T-cell (primary cell): Measurements from ENCODE around the gene LBHD1. TPM values are rescaled to one million over a fixed set of nuclear protein-coding genes. Genes with fewer than 3 reads are reported as not detected.

Experiments
- ATAC-seq, 4 experiments: fragments of 200-7000 bp in 3 of 4; fragments of 150-1000 bp in 1 of 4; cut with Tn5 transposase; replicated peaks in 1 of 4; 1 replicate in 3 of 4; 2 replicates in 1 of 4; pipeline ENCODE4 v1.10.0; 2021; ENCODE audit warnings: moderate library complexity in 3 of 4, mild to moderate bottlenecking in 2 of 4, moderate number of reproducible peaks in 1 of 4
- CTCF ChIA-PET, 2 donors: fragments of 300-600 bp; sonication (Branson Sonifier 250); formaldehyde crosslinking; loops; one replicate each; lab custom pipeline; 2022; ENCODE audit warnings: antibody characterized with exemption in 2 of 2; lab: Charles Lee
- POLR2A ChIA-PET, 2 donors: fragments of 300-600 bp; sonication (Branson Sonifier 250); formaldehyde crosslinking; loops; one replicate each; lab custom pipeline; 2022; ENCODE audit warnings: antibody characterized with exemption in 2 of 2; lab: Charles Lee
- DNase-seq, 35 experiments: peaks; one replicate each; pipeline versions ENCODE4 v3.0.0 to v3.0.0-alpha.2; 2013 to 2023
- H3K27ac ChIP-seq: one replicate; pipeline ENCODE4 v1.5.1; 2013; ENCODE audit warnings: low read length
- H3K27me3 ChIP-seq, 2 experiments: replicated peaks in 1 of 2; 1 replicate in 1 of 2; 2 replicates in 1 of 2; pipeline versions ENCODE4 v1.6.1 to v1.7.0; 2013; ENCODE audit warnings: low read length in 1 of 2, mixed read lengths in 1 of 2; ENCODE audit not compliant: control insufficient read depth in 2 of 2, insufficient read depth in 2 of 2; ENCODE audit errors: extremely low read depth in 1 of 2
- H3K36me3 ChIP-seq, 2 donors: 1 replicate in 1 of 2; 2 replicates in 1 of 2; pipeline versions ENCODE4 v1.6.1 to v1.7.0; 2013; ENCODE audit warnings: low read length in 1 of 2; ENCODE audit not compliant: control insufficient read depth in 2 of 2, insufficient read depth in 1 of 2; ENCODE audit errors: extremely low read depth in 1 of 2
- H3K4me1 ChIP-seq, 2 experiments: 1 replicate in 1 of 2; 2 replicates in 1 of 2; pipeline versions ENCODE4 v1.6.1 to v1.7.0; 2013; ENCODE audit warnings: low read length in 2 of 2, mixed read lengths in 1 of 2; ENCODE audit not compliant: insufficient read depth in 2 of 2, control insufficient read depth in 1 of 2; ENCODE audit errors: extremely low read depth in 1 of 2
- H3K4me3 ChIP-seq, 2 donors: 1 replicate in 1 of 2; 2 replicates in 1 of 2; pipeline versions ENCODE4 v1.5.1 to v1.7.0; 2013; ENCODE audit warnings: mild to moderate bottlenecking in 2 of 2, low read length in 1 of 2, moderate library complexity in 1 of 2; ENCODE audit not compliant: control insufficient read depth in 1 of 2; ENCODE audit errors: extremely low read depth in 1 of 2
- H3K9me3 ChIP-seq: 2 replicates; pipeline ENCODE4 v1.7.0; 2013
- H3K27ac Mint-ChIP-seq, 2 donors: one replicate each; pipeline ENCODE4 v1.8.0; 2020 to 2021; ENCODE audit warnings: mild to moderate bottlenecking in 2 of 2, mixed read lengths in 2 of 2
- H3K27me3 Mint-ChIP-seq, 2 donors: one replicate each; pipeline ENCODE4 v1.8.0; 2021 to 2022; ENCODE audit warnings: mixed read lengths in 2 of 2
- H3K36me3 Mint-ChIP-seq: one replicate; pipeline ENCODE4 v1.8.0; 2021; ENCODE audit warnings: mixed read lengths
- H3K4me1 Mint-ChIP-seq, 3 donors: one replicate each; pipeline ENCODE4 v1.8.0; 2020 to 2022; ENCODE audit warnings: mixed read lengths in 3 of 3, mild to moderate bottlenecking in 1 of 3
- H3K4me3 Mint-ChIP-seq, 3 donors: one replicate each; pipeline ENCODE4 v1.8.0; 2020 to 2022; ENCODE audit warnings: mild to moderate bottlenecking in 3 of 3, mixed read lengths in 3 of 3, moderate library complexity in 3 of 3
- H3K9me3 Mint-ChIP-seq, 3 donors: one replicate each; pipeline ENCODE4 v1.8.0; 2020 to 2022; ENCODE audit warnings: mixed read lengths in 3 of 3
- WGBS: methylation state at CpG from one replicate; pipeline ENCODE4 v1.1.5; 2013; ENCODE audit warnings: missing lambda C conversion rate; ENCODE audit not compliant: insufficient coverage; 5-methylcytosine and 5-hydroxymethylcytosine counted together
- total RNA-seq, 35 experiments: library from RNA in 6 of 35; stranded (reverse) in 6 of 35; fragments of 120-200 nt in 1 of 35; gene quantifications; one replicate each; pipeline versions ENCODE4 v1.2.1 to v1.2.4 and lab custom pipeline; 2013 to 2026

Gene LBHD1
- total RNA-seq, 5 donors from 2014 or later (not counting 1 experiment from before 2014, with no cell fraction given): 15.5 to 24.7 (median 20.7) TPM

- no peaks in the 10 kb centered on the region for H3K9me3 Mint-ChIP-seq
- ChIA-PET POLR2A (interaction anchor here (0.6 to 3.7 kb wide), 8 partner anchors 10 to 175 kb away, joined by 3 to 28 read pairs (median 6); partner anchors contain the start of genes INTS5 (in 2 of the 2) and TUT1 (in 1 of the 2)), CTCF (interaction anchor here (0.7 to 1.9 kb wide), 4 partner anchors 8 to 1638 kb away, joined by 3 to 8 read pairs (median 7); partner anchors contain the start of genes MTA2 (in 1 of the 2) and TUT1 (in 1 of the 2))
- H3K27ac ChIP-seq: peak overlapping the region; percentile 73
- peak overlapping the region; percentile 93 to 95 (median 95) for H3K4me3 Mint-ChIP-seq
- no peaks in the 10 kb centered on the region for H3K9me3 ChIP-seq
- H3K27ac Mint-ChIP-seq: peak overlapping the region; percentile 75 to 94
- peak overlapping the region; percentile 97 to 99 for H3K4me3 ChIP-seq
- peaks cover 16% of the 10 kb centered on the region for H3K36me3 Mint-ChIP-seq
- WGBS: 56% methylated on average over 12 of the region's 16 CpGs
- H3K4me1 Mint-ChIP-seq: peaks cover 46 to 56% (median 52%) of the 10 kb centered on the region in 3 donors
- peaks cover 19 to 52% of the 10 kb centered on the region in 2 experiments for H3K4me1 ChIP-seq
- peaks cover 0 to 3% of the 10 kb centered on the region in 2 experiments for H3K27me3 ChIP-seq
- no peak for DNase-seq
- H3K27me3 Mint-ChIP-seq: no peaks in the 10 kb centered on the region
- peaks cover 0 to 25% of the 10 kb centered on the region in 2 donors for H3K36me3 ChIP-seq
- ATAC-seq: no peak
Measured at GRCh38 chr11:62666259-62666926, 5.7 kb downstream of the LBHD1 start.

DNA sequence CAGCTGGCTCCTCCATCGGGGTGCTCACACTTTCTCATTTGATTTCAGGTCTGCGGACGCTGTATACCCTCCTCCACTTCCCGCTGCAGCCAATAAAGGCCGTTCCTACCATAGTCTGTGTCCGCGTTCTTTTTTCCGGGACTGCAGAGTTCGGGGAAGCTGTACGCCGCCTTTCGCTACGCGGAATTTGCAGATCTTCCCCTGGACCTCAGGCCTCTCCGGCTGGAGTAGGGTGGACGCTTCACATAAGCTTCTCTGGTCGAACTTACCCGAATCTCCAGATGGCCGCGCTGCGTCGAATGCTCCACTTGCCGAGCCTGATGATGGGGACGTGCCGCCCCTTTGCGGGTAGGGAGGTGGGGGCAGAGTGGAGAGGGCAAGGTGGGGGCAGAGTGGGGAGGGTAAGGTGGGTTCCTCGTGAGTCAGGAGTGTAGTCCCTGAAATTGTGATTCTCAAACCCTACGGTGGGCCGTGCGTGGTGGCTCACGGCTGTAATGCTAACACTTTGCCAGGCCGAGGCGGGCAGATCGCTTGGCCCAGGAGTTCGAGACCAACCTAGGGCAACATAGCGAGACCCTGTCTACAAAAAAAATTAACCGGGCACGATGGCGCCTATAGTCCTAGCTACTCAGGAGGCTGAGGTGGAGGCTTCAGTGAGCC is 6.3 kb downstream of the LBHD1 start:
- peaks cover 39 to 49% (median 45%) of the 10 kb centered on the region in 3 donors for H3K4me1 Mint-ChIP-seq
- CTCF ChIA-PET: interaction anchor here (0.7 to 1.9 kb wide), 22 partner anchors 9 to 1638 kb away, joined by 3 to 26 read pairs (median 7); partner anchors contain the start of genes TUT1 (in 2 of the 2), B3GAT3 (in 1 of the 2), EEF1G (in 1 of the 2) and EML3 (in 1 of the 2)

GRCh38 chr11:62665075-62665598 is 6.9 kb downstream of the LBHD1 start, which contains the start of the genes C11orf98 and CSKMT:
Gene C11orf98, minus strand, starts transcription at chr11:62665210. Its CDS starts 41 bp downstream, at chr11:62665169.
Gene CSKMT, plus strand, starts transcription at chr11:62665312. Its CDS starts 568 bp downstream, at chr11:62665880.
- ChIA-PET POLR2A (interaction anchor here (0.5 to 3.7 kb wide), 45 partner anchors 8 to 1653 kb away, joined by 3 to 34 read pairs (median 5); partner anchors contain the start of genes HNRNPUL2 (in 2 of the 2), INTS5 (in 2 of the 2), MTA2 (in 2 of the 2) and TUT1 (in 2 of the 2)), CTCF (interaction anchor here (0.7 to 1.9 kb wide), 21 partner anchors 9 to 240 kb away, joined by 3 to 26 read pairs (median 7); partner anchors contain the start of genes TUT1 (in 2 of the 2), B3GAT3 (in 1 of the 2), EEF1G (in 1 of the 2) and EML3 (in 1 of the 2))
- Histone ChIP-seq H3K4me3 (peak within 1 kb of the TSS; percentile 97 to 99), H3K9me3 (no peaks in the 10 kb centered on the region), H3K27me3 (peaks cover 0 to 3% of the 10 kb centered on the region in 2 experiments), H3K27ac (peak within 1 kb of the TSS; percentile 73), H3K4me1 (peaks cover 18 to 43% of the 10 kb centered on the region in 2 experiments), H3K36me3 (peaks cover 0 to 25% of the 10 kb centered on the region in 2 donors)
- Mint-ChIP-seq H3K4me3 (peak within 1 kb of the TSS; percentile 93 to 95 (median 95)), H3K27ac (peak within 1 kb of the TSS; percentile 93 to 94), H3K9me3 (no peaks in the 10 kb centered on the region), H3K36me3 (peaks cover 16% of the 10 kb centered on the region), H3K4me1 (peaks cover 33 to 44% (median 40%) of the 10 kb centered on the region in 3 donors), H3K27me3 (no peaks in the 10 kb centered on the region)
- WGBS: under 1% methylated on average over 43 of the region's 47 CpGs
- peak; percentile 86 to 97 (median 93) for DNase-seq
- peak; percentile 90 to 94 (median 92) for ATAC-seq

More for the DNA sequence above, 6.3 kb downstream of the LBHD1 start:
- Mint-ChIP-seq H3K27ac (peak overlapping the region; percentile 93 to 94), H3K4me3 (peak overlapping the region; percentile 93 to 95 (median 95)), H3K36me3 (peaks cover 16% of the 10 kb centered on the region), H3K27me3 (no peaks in the 10 kb centered on the region), H3K9me3 (no peaks in the 10 kb centered on the region)
- Histone ChIP-seq H3K36me3 (peaks cover 0 to 25% of the 10 kb centered on the region in 2 donors), H3K9me3 (no peaks in the 10 kb centered on the region), H3K4me3 (peak overlapping the region; percentile 97 to 99), H3K27ac (peak overlapping the region; percentile 73), H3K27me3 (peaks cover 0 to 3% of the 10 kb centered on the region in 2 experiments), H3K4me1 (peaks cover 18 to 47% of the 10 kb centered on the region in 2 experiments)
- 3% methylated on average over 37 of the region's 39 CpGs for WGBS
- POLR2A ChIA-PET: interaction anchor here (0.6 to 3.7 kb wide), 39 partner anchors 8 to 204 kb away, joined by 3 to 34 read pairs (median 6); partner anchors contain the start of genes INTS5 (in 2 of the 2), MTA2 (in 2 of the 2), B3GAT3 (in 1 of the 2) and EEF1G (in 1 of the 2)
- DNase-seq (peak in 32 of 35 experiments; percentile 11 to 69 (median 48)), ATAC-seq (peak; percentile 28 to 38 (median 34))

DNA sequence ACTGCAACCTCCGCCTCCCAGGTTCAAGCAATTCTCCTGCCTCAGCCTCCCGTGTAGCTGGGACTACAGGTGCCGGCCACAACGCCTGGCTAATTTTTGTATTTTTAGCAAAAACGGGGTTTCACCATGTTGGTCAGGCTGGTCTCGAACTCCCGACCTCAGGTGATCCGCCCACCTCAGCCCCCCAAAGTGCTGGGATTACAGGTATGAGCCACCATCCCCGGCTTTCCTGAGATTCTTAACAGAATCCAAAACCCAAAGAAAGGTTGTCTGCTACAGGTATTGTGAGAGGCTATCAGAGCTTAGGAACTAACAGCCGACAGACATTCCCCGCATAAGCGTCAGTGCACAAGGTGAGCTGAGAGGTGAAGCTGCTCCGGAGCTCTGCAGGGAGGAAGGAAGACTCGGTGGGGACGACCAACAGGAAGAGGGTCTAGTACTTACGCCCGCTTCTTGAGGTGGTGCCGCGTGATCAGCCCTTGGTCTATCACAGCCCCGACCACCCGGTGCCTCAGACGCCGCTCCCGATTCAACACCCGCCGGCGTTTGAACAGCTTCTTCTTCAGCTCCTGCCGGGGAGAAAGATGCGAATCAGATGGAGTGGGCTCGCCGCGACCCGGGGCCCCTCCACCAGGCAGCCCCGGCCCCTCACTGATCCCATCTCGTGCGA is 7.5 kb downstream of the LBHD1 start:
- peak overlapping the region; percentile 97 to 99 for H3K4me3 ChIP-seq
- peak in 29 of 35 experiments; percentile 33 to 72 (median 54) for DNase-seq
- CTCF ChIA-PET: interaction anchor here (0.6 to 1.9 kb wide), 22 partner anchors 10 to 240 kb away, joined by 3 to 26 read pairs (median 6); partner anchors contain the start of genes TUT1 (in 2 of the 2), B3GAT3 (in 1 of the 2), EEF1G (in 1 of the 2) and EML3 (in 1 of the 2)
- Mint-ChIP-seq H3K4me3 (peak overlapping the region; percentile 93 to 95 (median 95)), H3K36me3 (peaks cover 16% of the 10 kb centered on the region), H3K27ac (peak overlapping the region; percentile 93 to 94), H3K9me3 (no peaks in the 10 kb centered on the region), H3K4me1 (peaks cover 31 to 40% (median 35%) of the 10 kb centered on the region in 3 donors), H3K27me3 (no peaks in the 10 kb centered on the region)
- peak overlapping the region; percentile 73 for H3K27ac ChIP-seq
- H3K36me3 ChIP-seq: peaks cover 0 to 24% of the 10 kb centered on the region in 2 donors
- peaks cover 0 to 3% of the 10 kb centered on the region in 2 experiments for H3K27me3 ChIP-seq
- ATAC-seq: peak; percentile 58 to 68 (median 66)
- H3K9me3 ChIP-seq: no peaks in the 10 kb centered on the region
- 2% methylated on average over 33 of the region's 36 CpGs for WGBS
- POLR2A ChIA-PET: interaction anchor here (0.5 to 3.7 kb wide), 39 partner anchors 9 to 1653 kb away, joined by 3 to 34 read pairs (median 6); partner anchors contain the start of genes HNRNPUL2 (in 2 of the 2), INTS5 (in 2 of the 2), MTA2 (in 2 of the 2) and TUT1 (in 2 of the 2)
- H3K4me1 ChIP-seq: peaks cover 18 to 39% of the 10 kb centered on the region in 2 experiments

- 100% methylated on average over 2 of the region's 5 CpGs for WGBS
- Histone ChIP-seq H3K27ac (no peak overlapping the region), H3K36me3 (peaks cover 0 to 4% of the 10 kb centered on the region in 2 donors), H3K27me3 (no peaks in the 10 kb centered on the region), H3K4me3 (no peak overlapping the region), H3K4me1 (peaks cover 2 to 22% of the 10 kb centered on the region in 2 experiments), H3K9me3 (no peaks in the 10 kb centered on the region)
- ATAC-seq (no peak), DNase-seq (no peak)
- Mint-ChIP-seq H3K36me3 (no peaks in the 10 kb centered on the region), H3K27ac (no peak overlapping the region), H3K4me3 (no peak overlapping the region), H3K4me1 (peaks cover 10 to 17% (median 15%) of the 10 kb centered on the region in 3 donors), H3K27me3 (no peaks in the 10 kb centered on the region), H3K9me3 (no peaks in the 10 kb centered on the region)
- ChIA-PET POLR2A (interaction anchor here in 1 of 2 donors (0.5 kb wide), 1 partner anchor 120 kb away, joined by 6 read pairs; no protein-coding TSS in a partner anchor), CTCF (no interaction called here)
Measured at GRCh38 chr11:62656796-62657429, 15.2 kb downstream of the LBHD1 start.
